GM19324 (cell line): ENCODE measurements around the gene PCDHB7.
"Not testable (repeated sequence)": the region's sequence is repeated elsewhere in the genome, so short reads cannot be mapped to it uniquely, and the experiment has no call there.

Source experiments
- ATAC-seq: cut with Tn5 transposase; IDR thresholded peaks from one replicate; pipeline ENCODE4 v1.9.1; 2021; ENCODE audit warnings: mild to moderate bottlenecking, moderate library complexity; ENCODE audit not compliant: unreplicated experiment, low FRiP score

Gene PCDHB7

GRCh38 chr5:141216035-141216434 is 43.6 kb downstream of the PCDHB7 start:
- ATAC-seq: not testable (repeated sequence)

GRCh38 chr5:141223112-141223783 is 50.8 kb downstream of the PCDHB7 start, which contains the start of gene PCDHB14:
PCDHB14 (plus strand) TSS chr5:141223343; CDS start chr5:141223506, 163 bp downstream.
- ATAC-seq: no peak

GRCh38 chr5:141224844-141225243 is 52.4 kb downstream of the PCDHB7 start:
- ATAC-seq: not testable (repeated sequence)

GRCh38 chr5:141225421-141225820 is 53.0 kb downstream of the PCDHB7 start:
- ATAC-seq: not testable (repeated sequence)
